H1 (cell line): ENCODE results near the gene BCL2L12. TPM values are rescaled to one million over a fixed set of nuclear protein-coding genes. Genes with fewer than 3 reads are reported as not detected.

Experiments
- SIX5 ChIP-seq: IDR thresholded peaks from 2 replicates; pipeline ENCODE4 v1.6.1; 2011; ENCODE audit warnings: mild to moderate bottlenecking, low read depth, low read length
- polyA plus RNA-seq, 7 experiments: library from polyadenylated mRNA; depleted of rRNA in 3 of 7; stranded (reverse) in 5 of 7; unstranded in 2 of 7; fragments of >200 nt in 5 of 7; fragments of 200-250 nt in 2 of 7; gene quantifications; 1 replicate in 5 of 7; 2 replicates in 1 of 7; 4 replicates in 1 of 7; pipeline versions ENCODE4 v1.2.1 to v1.2.3, GENCODE V29; 2011 to 2013; ENCODE audit warnings: missing spikeins in 2 of 7, mixed read lengths in 2 of 7
- total RNA-seq: library from RNA; stranded (reverse); fragmentation: NEBNext Ultra II Directional; extraction: Animal tissue kit (Norgen Biotek cat#: 25700); gene quantifications from 2 replicates; pipeline ENCODE4 v1.2.1, GENCODE V29; 2021
- TF ChIP-seq, protein P1 (sequence below): fragments of 300-600 bp; sonication (generic); IDR thresholded peaks from 2 replicates; pipeline ENCODE4 v1.7.1; 2012; ENCODE audit warnings: low read length, moderate library complexity, mild to moderate bottlenecking, inconsistent platforms; ENCODE audit not compliant: insufficient replicate concordance

BCL2L12 gene
- total and polyA plus RNA-seq, 2 of the 8 experiments (the other 6 are each of a cell fraction or from before 2014, with no cell fraction given), result 126 to 209 TPM

DNA sequence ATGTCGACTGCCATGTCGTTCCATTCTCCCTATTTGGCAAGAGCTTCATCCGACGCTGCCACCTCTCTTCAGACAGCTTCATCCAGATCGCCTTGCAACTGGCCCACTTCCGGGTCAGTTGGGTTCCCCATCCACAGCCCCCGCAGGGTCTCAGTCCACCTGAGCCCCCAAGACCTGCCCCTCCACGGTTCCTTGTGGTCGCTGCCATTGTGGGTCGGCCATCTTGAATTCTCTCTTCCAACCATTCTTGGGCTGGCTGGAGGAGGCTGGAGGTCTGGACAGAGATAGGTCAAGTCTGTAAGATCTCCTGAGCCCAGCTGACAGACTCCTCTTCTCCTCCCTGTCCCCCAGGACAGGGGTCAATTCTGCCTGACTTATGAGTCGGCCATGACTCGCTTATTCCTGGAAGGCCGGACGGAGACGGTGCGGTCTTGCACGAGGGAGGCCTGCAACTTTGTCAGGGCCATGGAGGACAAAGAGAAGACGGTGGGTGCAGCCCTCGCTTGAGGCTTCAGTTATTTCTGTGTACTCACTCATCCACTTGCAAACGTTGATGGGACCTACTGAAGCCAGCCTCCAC, 44.7 kb downstream of the BCL2L12 start (continued):
- TF ChIP-seq, protein P1, sequence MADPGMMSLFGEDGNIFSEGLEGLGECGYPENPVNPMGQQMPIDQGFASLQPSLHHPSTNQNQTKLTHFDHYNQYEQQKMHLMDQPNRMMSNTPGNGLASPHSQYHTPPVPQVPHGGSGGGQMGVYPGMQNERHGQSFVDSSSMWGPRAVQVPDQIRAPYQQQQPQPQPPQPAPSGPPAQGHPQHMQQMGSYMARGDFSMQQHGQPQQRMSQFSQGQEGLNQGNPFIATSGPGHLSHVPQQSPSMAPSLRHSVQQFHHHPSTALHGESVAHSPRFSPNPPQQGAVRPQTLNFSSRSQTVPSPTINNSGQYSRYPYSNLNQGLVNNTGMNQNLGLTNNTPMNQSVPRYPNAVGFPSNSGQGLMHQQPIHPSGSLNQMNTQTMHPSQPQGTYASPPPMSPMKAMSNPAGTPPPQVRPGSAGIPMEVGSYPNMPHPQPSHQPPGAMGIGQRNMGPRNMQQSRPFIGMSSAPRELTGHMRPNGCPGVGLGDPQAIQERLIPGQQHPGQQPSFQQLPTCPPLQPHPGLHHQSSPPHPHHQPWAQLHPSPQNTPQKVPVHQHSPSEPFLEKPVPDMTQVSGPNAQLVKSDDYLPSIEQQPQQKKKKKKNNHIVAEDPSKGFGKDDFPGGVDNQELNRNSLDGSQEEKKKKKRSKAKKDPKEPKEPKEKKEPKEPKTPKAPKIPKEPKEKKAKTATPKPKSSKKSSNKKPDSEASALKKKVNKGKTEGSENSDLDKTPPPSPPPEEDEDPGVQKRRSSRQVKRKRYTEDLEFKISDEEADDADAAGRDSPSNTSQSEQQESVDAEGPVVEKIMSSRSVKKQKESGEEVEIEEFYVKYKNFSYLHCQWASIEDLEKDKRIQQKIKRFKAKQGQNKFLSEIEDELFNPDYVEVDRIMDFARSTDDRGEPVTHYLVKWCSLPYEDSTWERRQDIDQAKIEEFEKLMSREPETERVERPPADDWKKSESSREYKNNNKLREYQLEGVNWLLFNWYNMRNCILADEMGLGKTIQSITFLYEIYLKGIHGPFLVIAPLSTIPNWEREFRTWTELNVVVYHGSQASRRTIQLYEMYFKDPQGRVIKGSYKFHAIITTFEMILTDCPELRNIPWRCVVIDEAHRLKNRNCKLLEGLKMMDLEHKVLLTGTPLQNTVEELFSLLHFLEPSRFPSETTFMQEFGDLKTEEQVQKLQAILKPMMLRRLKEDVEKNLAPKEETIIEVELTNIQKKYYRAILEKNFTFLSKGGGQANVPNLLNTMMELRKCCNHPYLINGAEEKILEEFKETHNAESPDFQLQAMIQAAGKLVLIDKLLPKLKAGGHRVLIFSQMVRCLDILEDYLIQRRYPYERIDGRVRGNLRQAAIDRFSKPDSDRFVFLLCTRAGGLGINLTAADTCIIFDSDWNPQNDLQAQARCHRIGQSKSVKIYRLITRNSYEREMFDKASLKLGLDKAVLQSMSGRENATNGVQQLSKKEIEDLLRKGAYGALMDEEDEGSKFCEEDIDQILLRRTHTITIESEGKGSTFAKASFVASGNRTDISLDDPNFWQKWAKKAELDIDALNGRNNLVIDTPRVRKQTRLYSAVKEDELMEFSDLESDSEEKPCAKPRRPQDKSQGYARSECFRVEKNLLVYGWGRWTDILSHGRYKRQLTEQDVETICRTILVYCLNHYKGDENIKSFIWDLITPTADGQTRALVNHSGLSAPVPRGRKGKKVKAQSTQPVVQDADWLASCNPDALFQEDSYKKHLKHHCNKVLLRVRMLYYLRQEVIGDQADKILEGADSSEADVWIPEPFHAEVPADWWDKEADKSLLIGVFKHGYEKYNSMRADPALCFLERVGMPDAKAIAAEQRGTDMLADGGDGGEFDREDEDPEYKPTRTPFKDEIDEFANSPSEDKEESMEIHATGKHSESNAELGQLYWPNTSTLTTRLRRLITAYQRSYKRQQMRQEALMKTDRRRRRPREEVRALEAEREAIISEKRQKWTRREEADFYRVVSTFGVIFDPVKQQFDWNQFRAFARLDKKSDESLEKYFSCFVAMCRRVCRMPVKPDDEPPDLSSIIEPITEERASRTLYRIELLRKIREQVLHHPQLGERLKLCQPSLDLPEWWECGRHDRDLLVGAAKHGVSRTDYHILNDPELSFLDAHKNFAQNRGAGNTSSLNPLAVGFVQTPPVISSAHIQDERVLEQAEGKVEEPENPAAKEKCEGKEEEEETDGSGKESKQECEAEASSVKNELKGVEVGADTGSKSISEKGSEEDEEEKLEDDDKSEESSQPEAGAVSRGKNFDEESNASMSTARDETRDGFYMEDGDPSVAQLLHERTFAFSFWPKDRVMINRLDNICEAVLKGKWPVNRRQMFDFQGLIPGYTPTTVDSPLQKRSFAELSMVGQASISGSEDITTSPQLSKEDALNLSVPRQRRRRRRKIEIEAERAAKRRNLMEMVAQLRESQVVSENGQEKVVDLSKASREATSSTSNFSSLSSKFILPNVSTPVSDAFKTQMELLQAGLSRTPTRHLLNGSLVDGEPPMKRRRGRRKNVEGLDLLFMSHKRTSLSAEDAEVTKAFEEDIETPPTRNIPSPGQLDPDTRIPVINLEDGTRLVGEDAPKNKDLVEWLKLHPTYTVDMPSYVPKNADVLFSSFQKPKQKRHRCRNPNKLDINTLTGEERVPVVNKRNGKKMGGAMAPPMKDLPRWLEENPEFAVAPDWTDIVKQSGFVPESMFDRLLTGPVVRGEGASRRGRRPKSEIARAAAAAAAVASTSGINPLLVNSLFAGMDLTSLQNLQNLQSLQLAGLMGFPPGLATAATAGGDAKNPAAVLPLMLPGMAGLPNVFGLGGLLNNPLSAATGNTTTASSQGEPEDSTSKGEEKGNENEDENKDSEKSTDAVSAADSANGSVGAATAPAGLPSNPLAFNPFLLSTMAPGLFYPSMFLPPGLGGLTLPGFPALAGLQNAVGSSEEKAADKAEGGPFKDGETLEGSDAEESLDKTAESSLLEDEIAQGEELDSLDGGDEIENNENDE, result no peak
- no peak for TF ChIP-seq SIX5
